ENCODE results near the gene ADAT3.

The ADAT3 gene

DNA sequence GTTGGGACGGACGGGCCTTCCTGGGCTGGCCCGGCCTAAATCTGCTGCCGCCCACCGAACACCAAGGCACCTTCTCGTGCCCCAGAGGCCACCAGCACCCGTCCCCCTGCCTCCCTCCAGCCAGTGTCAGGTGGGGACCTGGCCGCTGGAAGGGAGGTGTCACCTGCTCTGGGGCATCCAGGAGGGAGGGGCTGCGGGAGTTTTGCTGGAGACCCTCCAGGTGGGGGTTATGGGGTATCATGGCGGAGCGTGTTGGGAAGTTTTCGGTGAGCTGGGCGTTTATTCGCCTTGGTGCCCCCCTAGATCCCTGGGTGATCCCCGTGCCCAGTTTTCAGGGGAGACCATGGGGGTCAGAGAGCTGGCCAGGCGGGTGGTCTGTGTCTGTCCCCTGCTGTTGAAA lies 45.4 kb downstream of the ADAT3 start:
- H3K79me2 ChIP-seq (ENCODE audit: control insufficient read depth, low read length), result peaks cover 94% of the 10 kb centered on the region
- H3F3A ChIP-seq (ENCODE audit: control insufficient read depth, insufficient read depth), result no peaks in the 10 kb centered on the region
- no peaks in the 10 kb centered on the region for H3K27me3 ChIP-seq (ENCODE audit: control insufficient read depth, low read length)
- no peaks in the 10 kb centered on the region for H3K9me3 ChIP-seq (ENCODE audit: control insufficient read depth, insufficient read depth, low read length)
- peaks cover 13% of the 10 kb centered on the region for H4K20me1 ChIP-seq (ENCODE audit: control insufficient read depth, insufficient read depth, low read depth, low read length)
- H3K27ac ChIP-seq (ENCODE audit: low read depth, low read length), result no peak overlapping the region
- H3K4me1 ChIP-seq (ENCODE audit: control insufficient read depth, low read length), result no peaks in the 10 kb centered on the region
- no peak for TF ChIP-seq EZH2phosphoT487 (IDR thresholded peaks at IDR 0.05; ENCODE audit: borderline replicate concordance, low read length)
- TF ChIP-seq, protein P1, sequence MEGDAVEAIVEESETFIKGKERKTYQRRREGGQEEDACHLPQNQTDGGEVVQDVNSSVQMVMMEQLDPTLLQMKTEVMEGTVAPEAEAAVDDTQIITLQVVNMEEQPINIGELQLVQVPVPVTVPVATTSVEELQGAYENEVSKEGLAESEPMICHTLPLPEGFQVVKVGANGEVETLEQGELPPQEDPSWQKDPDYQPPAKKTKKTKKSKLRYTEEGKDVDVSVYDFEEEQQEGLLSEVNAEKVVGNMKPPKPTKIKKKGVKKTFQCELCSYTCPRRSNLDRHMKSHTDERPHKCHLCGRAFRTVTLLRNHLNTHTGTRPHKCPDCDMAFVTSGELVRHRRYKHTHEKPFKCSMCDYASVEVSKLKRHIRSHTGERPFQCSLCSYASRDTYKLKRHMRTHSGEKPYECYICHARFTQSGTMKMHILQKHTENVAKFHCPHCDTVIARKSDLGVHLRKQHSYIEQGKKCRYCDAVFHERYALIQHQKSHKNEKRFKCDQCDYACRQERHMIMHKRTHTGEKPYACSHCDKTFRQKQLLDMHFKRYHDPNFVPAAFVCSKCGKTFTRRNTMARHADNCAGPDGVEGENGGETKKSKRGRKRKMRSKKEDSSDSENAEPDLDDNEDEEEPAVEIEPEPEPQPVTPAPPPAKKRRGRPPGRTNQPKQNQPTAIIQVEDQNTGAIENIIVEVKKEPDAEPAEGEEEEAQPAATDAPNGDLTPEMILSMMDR (IDR thresholded peaks at IDR 0.05; ENCODE audit: low read depth, low read length, poor library complexity, severe bottlenecking), result no peak
- no peak overlapping the region for H3K4me2 ChIP-seq (ENCODE audit: low read length)
- peaks cover 16% of the 10 kb centered on the region for H3K36me3 ChIP-seq (ENCODE audit: control insufficient read depth, low read length)
- H3K9me2 ChIP-seq (replicated peaks; ENCODE audit: control insufficient read depth, low read length), result no peaks in the 10 kb centered on the region
- H3K4me3 ChIP-seq (ENCODE audit: low read length), result no peak overlapping the region

DNA sequence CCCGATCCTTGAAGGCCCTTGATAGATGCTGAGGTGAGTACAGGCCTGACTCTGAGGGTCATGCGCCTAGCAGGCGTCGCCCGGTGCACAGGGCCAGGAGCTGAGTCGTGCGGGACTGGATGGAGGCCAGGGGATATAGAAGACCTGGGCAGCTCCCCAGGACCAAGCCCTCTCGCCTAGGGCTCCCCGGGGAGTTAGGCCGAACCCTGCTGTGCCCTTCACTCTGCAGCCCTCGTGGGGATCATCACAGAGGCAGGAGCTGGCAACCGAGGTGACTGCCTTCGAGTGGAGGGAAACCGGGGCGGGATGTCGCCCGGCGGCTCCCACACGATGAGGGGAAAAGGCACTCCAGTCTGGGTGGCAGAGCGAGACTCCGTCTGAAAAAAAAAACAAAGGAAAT lies 47.4 kb downstream of the ADAT3 start:
- H3K79me2 ChIP-seq (ENCODE audit: control insufficient read depth, low read length), result peaks cover 98% of the 10 kb centered on the region
- H3K4me1 ChIP-seq (ENCODE audit: control insufficient read depth, low read length), result no peaks in the 10 kb centered on the region
- peaks cover 17% of the 10 kb centered on the region for H4K20me1 ChIP-seq (ENCODE audit: control insufficient read depth, insufficient read depth, low read depth, low read length)
- peaks cover 16% of the 10 kb centered on the region for H3K36me3 ChIP-seq (ENCODE audit: control insufficient read depth, low read length)
- no peak for TF ChIP-seq EZH2phosphoT487 (IDR thresholded peaks at IDR 0.05; ENCODE audit: borderline replicate concordance, low read length)
- TF ChIP-seq, protein P1 (IDR thresholded peaks at IDR 0.05; ENCODE audit: low read depth, low read length, poor library complexity, severe bottlenecking), result no peak
- no peaks in the 10 kb centered on the region for H3K9me3 ChIP-seq (ENCODE audit: control insufficient read depth, insufficient read depth, low read length)
- H3K27me3 ChIP-seq (ENCODE audit: control insufficient read depth, low read length), result no peaks in the 10 kb centered on the region
- H3K4me3 ChIP-seq (ENCODE audit: low read length), result no peak overlapping the region
- H3F3A ChIP-seq (ENCODE audit: control insufficient read depth, insufficient read depth), result no peaks in the 10 kb centered on the region
- no peak overlapping the region for H3K27ac ChIP-seq (ENCODE audit: low read depth, low read length)
- H3K9me2 ChIP-seq (replicated peaks; ENCODE audit: control insufficient read depth, low read length), result no peaks in the 10 kb centered on the region
- H3K4me2 ChIP-seq (ENCODE audit: low read length), result no peak overlapping the region

- H3K27ac ChIP-seq (ENCODE audit: low read depth, low read length), result no peak overlapping the region
- H3K36me3 ChIP-seq (ENCODE audit: control insufficient read depth, low read length), result peaks cover 16% of the 10 kb centered on the region
- H3K79me2 ChIP-seq (ENCODE audit: control insufficient read depth, low read length), result peaks cover 98% of the 10 kb centered on the region
- H3K4me3 ChIP-seq (ENCODE audit: low read length), result no peak overlapping the region
- no peaks in the 10 kb centered on the region for H3K27me3 ChIP-seq (ENCODE audit: control insufficient read depth, low read length)
- peaks cover 17% of the 10 kb centered on the region for H4K20me1 ChIP-seq (ENCODE audit: control insufficient read depth, insufficient read depth, low read depth, low read length)
- no peak overlapping the region for H3K4me2 ChIP-seq (ENCODE audit: low read length)
- H3F3A ChIP-seq (ENCODE audit: control insufficient read depth, insufficient read depth), result no peaks in the 10 kb centered on the region
- H3K9me2 ChIP-seq (replicated peaks; ENCODE audit: control insufficient read depth, low read length), result no peaks in the 10 kb centered on the region
- H3K4me1 ChIP-seq (ENCODE audit: control insufficient read depth, low read length), result no peaks in the 10 kb centered on the region
- no peaks in the 10 kb centered on the region for H3K9me3 ChIP-seq (ENCODE audit: control insufficient read depth, insufficient read depth, low read length)
- TF ChIP-seq, protein P1 (IDR thresholded peaks at IDR 0.05; ENCODE audit: low read depth, low read length, poor library complexity, severe bottlenecking), result no peak
- TF ChIP-seq EZH2phosphoT487 (IDR thresholded peaks at IDR 0.05; ENCODE audit: borderline replicate concordance, low read length), result no peak
These were observed 47.8 kb downstream of the ADAT3 start for GRCh38 chr19:1953037-1953436.
